ENCODE results near the gene FNDC5.

FNDC5 gene

DNA sequence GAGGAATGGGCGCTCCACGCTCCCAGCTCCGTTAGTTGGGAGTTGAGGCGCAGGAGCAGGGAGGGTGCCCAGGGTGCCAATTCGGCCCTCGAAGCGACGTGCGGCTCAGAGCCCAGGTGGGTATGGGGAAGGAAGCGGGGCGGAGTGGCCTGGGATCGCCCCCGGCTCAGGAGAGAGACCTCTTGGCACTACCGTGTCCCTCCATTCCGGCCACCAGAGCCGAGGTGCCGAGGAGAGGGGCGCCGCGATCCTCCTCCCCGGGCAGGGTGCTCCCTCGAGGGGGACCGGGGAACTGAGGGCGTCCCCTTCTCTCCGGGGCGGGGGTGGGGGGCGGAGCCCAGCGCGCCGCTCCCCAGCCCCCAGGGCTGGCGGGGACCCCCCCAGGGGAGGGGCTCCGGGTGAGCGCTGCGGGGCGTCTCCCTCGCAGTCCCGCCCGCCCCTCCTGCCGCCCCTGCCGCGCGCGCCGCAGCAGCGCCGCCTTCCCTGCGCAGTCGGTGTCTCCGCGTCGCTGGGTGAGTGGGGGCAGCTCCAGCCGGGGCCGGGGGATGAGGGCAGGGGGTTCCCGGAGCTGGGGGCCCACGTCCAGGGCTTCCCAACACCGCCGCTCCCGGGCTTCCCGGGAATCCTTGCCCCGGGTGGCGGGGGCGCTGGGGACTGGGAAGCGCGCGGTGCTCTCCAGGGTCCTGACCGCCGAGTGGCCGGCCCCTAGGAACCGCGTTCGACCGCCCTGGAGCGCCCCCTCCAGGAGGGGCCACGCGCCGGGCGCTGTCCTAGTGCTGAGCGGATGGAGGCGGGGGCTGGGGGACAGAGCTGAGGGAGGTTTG lies 15.5 kb upstream of the FNDC5 start, which contains the start of gene HPCA:
Gene HPCA (plus strand): TSS at position 488 of the 824 bp plus-strand sequence. CDS start 2,408 bp downstream, outside the sequence.
- peak within 1 kb of the TSS; percentile 22 for H3K4me3 ChIP-seq (ENCODE audit: low read depth, low read length)
- no peak for DNase-seq (ENCODE audit: low read depth)

DNA sequence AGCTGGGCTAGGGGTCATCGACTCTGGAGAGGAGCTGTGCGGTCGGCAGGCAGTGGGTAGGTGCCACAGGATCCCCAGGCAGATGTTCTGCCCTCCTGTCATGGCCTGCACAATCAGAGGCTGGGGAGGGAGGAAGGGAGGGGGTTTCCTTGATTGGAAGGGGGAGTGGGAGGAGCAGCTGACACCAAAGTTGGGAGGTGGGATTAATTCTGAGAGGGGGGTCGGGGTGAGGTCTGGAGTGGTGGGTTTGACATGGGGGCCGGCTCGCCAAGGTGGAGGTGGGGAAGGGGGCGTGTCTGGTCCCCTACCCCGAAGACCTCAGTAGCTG lies 14.9 kb upstream of the FNDC5 start:
- DNase-seq (ENCODE audit: low read depth) = no peak

DNA sequence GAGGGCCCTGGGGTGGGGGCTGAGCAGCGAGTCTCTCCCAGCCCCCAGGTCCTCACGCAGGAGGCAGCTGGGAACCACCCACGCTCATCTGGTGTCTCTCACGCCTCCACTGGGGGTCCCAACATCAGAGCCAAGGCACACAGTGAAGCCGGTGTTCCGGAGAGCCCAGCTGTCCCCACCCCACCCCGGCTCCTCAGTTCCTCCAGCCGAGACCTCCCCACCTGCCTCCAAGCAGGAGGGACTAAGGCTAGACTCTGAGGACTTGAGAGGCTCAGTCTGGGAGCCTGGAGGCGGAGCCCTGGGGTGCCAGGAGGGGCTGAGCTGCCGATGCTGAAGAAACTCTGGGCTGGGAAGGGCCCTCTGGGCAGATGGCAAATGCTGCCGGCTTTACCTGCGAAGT lies 14.0 kb upstream of the FNDC5 start:
- H3K4me3 ChIP-seq (ENCODE audit: low read depth, low read length) = no peak overlapping the region
- no peak for DNase-seq (ENCODE audit: low read depth)

More for the DNA sequence above, 14.9 kb upstream of the FNDC5 start:
- H3K4me3 ChIP-seq (ENCODE audit: low read depth, low read length) = no peak overlapping the region

DNA sequence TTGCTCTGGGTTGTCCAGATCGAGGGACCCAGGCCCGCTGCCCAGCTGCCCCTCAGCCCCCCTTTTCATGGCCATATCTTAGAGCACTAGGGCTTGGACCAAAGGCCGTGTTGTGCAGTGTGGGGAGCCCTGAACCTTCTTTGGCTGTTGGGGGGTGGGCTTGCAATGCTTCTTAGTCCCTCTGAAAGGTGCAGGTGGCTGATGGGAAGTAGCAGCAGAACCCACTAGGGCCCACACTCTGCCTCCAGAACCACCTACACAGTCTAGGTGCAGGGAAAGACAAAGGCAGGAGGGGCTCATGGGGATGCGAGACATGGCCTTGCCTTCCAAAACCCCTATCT lies 13.3 kb upstream of the FNDC5 start:
- DNase-seq (ENCODE audit: low read depth) = no peak
- no peak overlapping the region for H3K4me3 ChIP-seq (ENCODE audit: low read depth, low read length)

DNA sequence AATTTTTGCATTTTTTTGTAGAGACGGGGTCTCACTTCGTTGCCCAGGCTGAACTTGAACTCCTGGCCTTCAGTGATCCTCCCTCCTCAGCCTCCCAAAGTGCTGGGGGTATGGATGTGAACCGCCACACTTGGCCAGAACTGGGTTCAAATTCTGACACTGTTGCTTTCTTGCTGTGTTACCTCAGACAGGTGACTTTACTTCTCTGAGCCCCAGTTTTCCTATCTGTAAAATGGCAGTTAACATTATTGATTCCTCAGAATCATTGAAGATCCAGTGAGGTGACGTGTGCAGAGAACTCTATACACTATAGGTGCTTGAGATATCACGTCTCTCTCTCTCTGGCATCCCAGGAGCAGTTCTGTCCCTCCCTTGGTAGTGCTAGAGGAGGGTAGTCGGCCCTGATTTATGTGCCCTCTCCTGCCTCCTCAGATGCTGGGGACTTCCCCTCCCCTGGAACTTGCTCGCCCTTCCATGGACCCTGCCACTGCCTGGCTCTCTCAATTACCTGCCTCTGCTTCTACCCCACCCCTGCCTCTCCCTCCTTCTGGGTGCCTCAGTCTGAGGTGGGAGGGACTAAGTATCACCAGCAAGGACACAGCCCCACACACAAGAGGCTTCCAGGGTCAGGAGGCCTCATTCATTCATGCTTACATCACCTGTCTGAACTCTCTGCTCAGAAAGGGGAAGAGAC lies 12.8 kb upstream of the FNDC5 start:
- DNase-seq (ENCODE audit: low read depth) = no peak
- no peak overlapping the region for H3K4me3 ChIP-seq (ENCODE audit: low read depth, low read length)

DNA sequence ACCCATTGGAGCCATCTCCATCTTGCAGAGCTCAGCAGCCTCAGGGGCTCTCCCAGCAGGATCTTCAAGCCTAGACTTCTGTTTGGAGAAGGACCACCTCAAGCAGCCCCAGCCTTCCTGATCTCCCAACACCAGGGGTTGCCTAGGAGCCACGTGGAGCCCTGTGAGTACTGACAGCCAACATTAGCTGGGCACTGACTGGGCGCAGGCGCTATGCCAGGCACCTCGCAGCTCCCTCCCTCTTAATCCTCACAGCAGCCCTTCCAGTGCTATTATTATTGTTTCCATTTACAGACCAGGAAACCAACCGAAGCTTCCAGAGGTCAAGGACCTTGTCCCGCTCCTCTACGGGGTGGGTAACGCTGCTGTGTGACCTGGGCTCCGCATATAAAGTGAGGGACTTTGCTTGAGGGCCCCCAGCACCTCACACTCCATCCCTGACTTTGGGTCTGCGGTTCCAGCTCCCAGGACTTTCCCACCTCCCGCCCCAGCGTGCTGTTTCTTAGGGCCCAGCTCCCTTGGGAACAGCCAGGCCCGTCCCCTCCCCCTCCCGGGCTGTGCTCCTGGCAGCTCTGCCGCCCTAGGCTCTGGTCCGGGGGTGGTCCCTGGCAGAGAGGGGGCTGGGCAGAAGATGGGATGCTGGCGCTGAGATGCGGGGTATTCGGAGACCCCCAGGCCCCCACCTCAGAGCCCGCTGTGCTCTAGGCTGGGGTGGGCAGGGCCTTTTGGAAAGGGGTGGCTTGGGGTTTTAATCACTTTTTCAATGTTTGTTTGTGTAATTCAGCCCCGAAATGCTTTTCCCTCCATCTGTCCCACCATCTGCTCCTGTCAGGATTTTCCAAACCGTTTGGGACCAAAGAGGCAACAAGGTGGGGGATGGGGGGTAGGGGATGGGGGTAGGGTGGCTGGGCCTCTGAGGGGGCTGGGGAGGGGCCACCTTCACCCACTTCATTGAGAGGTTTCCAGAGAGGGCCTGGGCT lies 11.4 kb upstream of the FNDC5 start:
- DNase-seq (ENCODE audit: low read depth) = no peak
- no peak overlapping the region for H3K4me3 ChIP-seq (ENCODE audit: low read depth, low read length)

DNA sequence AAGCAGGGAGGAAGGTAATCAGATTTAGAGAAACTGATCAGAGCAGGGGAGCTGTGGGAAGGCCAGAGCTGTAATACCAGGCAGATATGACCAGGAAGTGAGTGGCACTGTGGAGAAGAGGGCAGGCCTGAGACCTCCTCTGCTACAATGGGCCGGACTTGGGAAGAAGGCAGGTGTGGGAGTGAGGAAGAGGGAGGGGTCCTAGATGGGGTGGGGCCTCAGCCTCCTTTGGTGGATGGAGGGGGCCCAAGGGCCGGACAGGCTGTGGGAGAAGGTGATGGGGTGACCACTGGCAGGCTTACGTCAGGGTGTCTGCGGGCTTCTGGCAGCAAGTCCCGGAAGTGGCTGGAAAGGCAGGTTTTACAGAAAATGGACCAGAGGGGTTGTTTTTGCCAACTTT lies 10.6 kb upstream of the FNDC5 start:
- H3K4me3 ChIP-seq (ENCODE audit: low read depth, low read length) = no peak overlapping the region
- DNase-seq (ENCODE audit: low read depth) = no peak

DNA sequence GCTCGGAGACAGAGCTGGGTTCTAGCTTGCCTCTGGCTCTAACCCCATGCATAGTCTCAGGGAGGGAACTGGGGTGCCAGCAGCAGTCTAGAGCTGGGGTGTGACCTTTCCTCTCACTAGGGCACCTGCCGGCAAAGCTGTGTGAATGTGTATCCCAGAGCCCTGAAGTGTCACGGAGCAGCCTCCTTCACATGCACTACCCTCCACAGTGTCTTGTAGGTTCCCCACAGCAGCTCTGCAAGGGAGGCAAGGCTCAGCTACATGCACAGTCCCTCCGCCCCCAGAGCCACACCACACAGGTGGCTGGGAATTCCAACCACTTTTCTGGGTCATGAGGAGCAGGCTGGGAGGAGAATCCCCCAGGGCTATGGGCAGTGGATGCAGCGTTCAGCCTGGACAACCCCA lies 7.9 kb upstream of the FNDC5 start:
- DNase-seq (ENCODE audit: low read depth) = no peak
- no peak overlapping the region for H3K4me3 ChIP-seq (ENCODE audit: low read depth, low read length)

DNA sequence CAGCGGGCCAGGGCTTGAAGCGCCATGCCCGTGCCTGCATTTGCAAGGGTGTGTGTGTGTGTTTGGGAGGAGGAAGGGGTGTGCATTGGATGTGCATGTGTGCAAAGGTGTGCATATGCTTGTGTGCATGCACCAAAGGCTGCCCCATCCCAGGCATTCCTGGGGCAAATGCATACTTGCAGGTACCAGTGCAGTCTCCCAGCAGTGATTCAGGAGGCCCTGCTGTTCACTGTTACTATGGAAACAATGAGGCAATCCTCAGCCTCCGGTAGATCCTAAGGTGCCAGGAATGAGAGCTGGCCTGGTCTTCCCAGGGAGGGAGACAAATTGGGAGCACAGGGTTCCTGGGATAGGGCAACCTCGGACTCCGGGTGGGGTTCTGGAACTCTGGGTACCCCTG lies 7.5 kb upstream of the FNDC5 start:
- no peak for DNase-seq (ENCODE audit: low read depth)

DNA sequence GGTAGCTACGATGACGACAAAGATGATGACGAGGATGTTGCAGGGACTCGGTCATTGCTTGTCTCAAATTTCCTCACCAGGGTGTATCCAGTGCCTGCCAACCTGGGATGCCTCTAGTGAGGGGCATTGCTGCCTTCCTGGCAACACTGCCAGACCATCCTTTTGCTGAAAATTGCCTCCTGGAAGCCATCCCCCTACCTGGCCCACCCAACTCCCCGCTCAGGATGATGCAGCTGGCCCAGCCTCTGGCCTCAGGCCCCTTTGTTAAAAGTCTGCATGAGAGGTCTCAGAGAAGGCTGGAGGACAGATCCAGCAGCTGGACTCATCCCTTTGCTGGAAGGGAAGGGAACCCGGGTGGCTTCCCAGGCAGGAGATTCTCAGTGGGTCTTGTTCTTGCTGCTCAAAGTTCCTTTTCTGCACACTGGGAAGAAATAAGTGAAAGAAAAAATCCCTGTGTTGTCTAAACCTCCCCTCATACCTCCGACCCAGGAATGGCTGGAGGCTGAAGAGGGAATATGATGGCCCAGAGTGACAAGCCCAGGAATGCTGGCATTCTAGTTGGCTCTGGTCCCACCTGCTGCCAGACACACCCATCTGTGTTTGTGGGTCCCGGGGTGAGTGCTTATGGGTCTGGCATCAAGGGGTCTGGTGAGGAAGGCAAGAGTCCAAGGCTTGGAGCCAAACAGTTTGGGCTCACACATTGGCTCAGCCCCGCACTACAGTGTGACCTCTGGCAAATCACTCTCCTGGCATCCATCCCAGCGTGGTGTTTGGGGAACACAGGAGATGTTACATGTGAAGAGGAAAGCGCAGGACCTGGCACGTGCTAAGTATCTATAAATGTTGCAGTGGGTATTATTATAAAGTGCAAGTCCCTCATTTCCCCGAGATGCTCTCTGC lies 6.7 kb upstream of the FNDC5 start:
- no peak for DNase-seq (ENCODE audit: low read depth)
- H3K4me3 ChIP-seq (ENCODE audit: low read depth, low read length) = no peak overlapping the region

More for the DNA sequence above, 7.5 kb upstream of the FNDC5 start:
- H3K4me3 ChIP-seq (ENCODE audit: low read depth, low read length) = no peak overlapping the region

DNA sequence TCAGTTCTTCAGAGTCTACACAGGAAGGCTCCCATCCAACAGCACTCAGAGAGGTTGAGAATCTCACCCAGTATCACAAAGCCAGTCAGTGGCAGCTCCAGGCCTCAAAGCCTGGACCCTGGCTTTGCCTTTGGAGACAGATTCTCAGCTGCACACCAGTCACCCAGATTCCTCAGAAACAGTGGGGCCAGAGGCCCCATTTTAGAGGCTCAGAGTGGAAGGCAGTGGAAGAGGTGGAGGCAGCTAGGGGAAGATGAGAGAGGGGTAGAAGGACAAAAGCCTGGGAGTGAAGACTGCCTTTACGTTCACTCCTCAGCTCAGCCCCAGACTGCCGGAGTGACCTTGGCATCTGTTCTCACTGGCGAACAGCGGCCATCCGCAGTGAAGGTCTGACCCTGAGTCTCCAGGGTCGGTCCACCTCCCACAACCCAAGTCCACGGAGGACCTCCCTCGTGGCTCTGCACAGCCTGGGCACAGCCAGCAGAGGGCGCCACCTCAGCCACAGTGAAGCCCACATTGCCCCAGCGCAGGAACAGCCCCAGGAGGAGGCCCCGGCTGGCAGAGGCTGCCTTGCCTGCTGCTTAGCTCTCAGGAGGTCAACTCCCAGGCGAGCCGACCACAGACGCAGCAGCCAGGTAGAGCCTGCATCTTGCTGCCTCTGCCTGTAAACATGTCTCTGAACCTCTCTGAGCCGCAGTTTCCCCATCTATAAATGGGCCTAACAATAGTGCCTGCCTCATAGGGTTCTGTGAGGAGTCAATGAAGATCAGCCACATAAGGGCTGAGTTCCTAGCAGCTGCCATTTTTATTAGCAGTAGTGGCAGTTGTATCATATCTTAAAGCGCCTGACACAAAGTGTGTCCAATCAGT lies 5.9 kb upstream of the FNDC5 start:
- no peak overlapping the region for H3K4me3 ChIP-seq (ENCODE audit: low read depth, low read length)
- DNase-seq (ENCODE audit: low read depth) = no peak

DNA sequence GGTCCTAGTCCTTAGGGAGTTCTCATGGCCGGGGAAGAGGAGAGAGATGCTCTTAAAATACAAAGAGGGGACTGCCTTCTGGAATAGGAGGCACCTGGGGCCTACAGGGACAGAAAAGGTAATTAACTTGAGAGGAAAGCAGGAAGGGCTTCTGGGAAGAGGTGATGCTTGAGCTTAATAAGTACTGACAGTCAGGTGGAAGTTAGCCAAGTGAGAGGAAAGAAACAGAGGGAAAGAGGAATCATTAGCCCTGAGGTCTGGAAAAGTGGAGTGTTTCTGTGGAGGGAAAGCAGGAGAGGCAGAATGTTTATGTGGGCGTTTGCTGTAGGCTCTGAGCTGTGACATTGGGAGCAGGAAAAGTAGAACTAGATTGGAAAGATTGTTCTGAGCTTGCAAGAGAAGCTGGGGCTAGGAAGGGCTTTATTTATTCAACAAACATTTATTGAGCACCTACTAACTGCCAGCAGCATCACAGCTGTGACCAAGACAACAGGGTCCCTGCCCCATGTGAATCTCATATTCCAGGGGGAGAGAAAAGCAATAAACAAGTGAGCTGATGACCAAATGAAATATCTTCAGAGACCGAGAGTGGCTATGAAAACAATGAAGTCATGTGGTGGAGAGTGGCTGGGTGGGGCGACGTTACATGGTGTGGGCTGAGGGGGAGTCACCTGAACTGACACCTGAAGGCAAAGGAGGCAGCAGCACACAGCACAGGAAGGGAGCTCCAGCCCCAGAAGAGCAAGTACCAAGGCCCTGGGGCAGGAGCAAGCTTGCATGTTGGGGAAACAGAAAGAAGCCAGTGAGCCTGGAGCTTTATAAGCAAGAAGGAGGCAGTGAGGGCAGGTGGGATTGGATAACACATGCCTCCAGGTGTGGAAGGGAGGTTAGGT lies 4.4 kb upstream of the FNDC5 start:
- no peak for DNase-seq (ENCODE audit: low read depth)
- no peak overlapping the region for H3K4me3 ChIP-seq (ENCODE audit: low read depth, low read length)

DNA sequence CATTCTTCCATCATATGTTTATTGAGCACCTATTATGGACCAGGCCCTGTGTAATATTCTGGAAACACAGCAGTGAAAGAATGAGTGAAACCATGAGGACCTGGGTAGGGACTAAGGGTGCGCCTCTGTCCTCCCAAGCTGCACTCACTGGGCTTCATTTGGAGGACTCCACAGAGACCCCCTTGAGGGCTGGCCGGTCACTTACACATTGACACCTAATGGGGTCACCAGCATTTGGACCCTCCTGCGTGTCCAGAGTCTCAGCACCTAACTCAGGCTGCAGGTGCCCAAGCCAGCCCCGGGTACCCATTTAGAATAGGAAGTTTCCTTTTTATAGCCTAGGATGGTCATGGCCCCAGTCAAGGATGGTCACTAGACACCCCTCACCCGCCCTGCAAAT lies 2.8 kb upstream of the FNDC5 start:
- H3K4me3 ChIP-seq (ENCODE audit: low read depth, low read length) = no peak overlapping the region
- no peak for DNase-seq (ENCODE audit: low read depth)

DNA sequence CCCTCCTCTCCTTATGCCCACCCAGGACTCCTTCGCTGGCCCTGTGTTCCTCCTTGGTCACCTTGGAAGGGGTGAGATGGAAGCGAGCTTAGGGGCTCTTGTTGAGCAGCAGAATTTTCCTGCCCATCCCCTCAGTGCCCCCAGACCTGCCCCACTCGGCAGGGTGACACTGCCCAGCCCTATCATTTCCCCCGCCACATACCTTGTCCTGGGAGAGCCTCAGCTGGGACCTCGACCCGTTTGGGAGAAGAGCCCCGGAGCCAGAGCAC lies 1.4 kb upstream of the FNDC5 start:
- peak overlapping the region; percentile 52 for H3K4me3 ChIP-seq (ENCODE audit: low read depth, low read length)
- no peak for DNase-seq (ENCODE audit: low read depth)

DNA sequence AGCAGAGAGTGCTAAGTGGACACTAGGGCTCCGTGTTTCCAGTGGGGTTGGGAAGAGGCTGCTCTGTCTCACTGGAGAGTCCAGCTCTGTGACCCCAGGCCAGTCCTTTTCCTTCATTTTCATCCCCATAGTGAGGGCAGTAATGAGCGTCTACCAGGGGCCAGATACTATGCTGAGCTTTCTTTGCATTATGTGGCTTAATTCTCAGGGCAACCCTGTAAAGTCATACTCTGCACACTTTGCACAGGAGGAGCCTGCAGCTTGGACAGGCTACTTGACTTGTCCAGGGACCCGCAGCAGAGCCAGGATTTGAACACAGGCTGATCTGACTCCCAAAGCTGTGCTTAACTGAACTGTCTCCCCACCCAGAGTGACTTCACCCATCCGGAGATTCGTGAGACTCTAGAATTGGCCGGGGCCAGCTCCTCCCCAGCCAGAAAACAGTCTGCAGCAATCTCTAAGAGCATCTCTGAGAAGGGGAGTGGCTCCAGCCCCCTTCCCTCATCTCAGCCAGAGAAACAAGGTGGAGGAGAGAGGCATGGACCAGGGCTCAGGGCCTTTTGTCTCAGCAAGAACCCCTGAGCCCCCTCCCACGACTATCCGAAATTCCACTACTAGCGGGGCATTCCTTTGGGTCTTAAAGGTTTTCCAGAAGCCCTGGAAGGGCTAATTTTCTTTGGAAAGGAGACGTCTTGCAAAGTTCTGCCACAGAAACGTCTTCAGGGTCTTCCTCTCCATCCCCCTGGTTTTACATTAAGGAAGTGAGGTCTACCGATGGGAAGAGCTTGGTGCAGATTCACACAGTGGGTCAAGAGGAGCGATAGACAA lies 866 bp upstream of the FNDC5 start:
- H3K4me3 ChIP-seq (ENCODE audit: low read depth, low read length) = peak overlapping the region; percentile 52
- DNase-seq (ENCODE audit: low read depth) = no peak

DNA sequence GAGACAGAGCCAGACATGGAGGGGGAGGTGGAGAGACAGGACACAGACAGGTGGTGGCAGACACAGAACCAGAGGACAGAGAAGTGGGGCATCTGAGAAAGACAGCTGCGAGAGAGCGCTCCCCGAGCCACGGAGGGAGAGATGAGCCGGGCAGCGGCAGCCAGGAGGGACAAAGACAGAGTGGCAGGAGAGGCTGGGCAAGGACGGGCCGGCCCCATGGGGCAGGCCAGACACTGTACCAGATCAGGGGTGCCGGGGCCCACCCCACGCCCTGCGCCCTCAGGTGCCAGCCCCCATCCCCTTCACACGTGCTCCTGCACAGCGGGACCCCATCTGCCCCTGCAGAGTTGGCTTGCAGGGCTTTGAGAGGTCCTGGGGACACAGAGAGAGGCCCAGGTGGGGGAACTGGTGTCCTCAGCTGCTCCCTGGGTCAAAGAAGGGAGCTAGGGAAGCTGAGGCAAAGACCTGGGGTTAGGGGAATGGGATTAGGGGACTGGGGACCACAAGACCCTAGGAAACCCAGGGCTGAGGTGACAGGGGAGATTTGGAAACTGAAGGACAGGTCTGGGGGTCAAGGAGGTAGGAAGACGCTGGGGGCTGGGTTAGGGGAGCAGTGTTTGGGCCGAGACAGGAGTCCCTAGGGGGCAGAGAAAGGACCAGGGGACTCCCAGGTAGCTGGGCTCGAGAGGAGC lies 643 bp downstream of the FNDC5 start:
- no peak for DNase-seq (ENCODE audit: low read depth)
- peak overlapping the region; percentile 42 for H3K4me3 ChIP-seq (ENCODE audit: low read depth, low read length)
